Hepatocyte (in vitro differentiated cells): Measurements from ENCODE around the gene KIAA1755. TPM values are rescaled to one million over a fixed set of nuclear protein-coding genes. Genes with fewer than 3 reads are reported as not detected.
"Not testable (repeated sequence)": the region's sequence is repeated elsewhere in the genome, so short reads cannot be mapped to it uniquely, and the experiment has no call there.

Experiments used
- DNase-seq: peaks from one replicate; pipeline ENCODE4 v3.0.0-alpha.2; 2016; ENCODE audit warnings: low spot score
- H2AFZ ChIP-seq: fragments of 200-600 bp; sonication (generic); 2 replicates; pipeline ENCODE4 v1.6.0; 2016; ENCODE audit warnings: antibody characterized with exemption, mild to moderate bottlenecking
- H3K27ac ChIP-seq: fragments of 200-600 bp; sonication (generic); 2 replicates; pipeline ENCODE4 v1.5.1; 2016; ENCODE audit warnings: mild to moderate bottlenecking
- H3K27me3 ChIP-seq: fragments of 200-600 bp; sonication (generic); 2 replicates; pipeline ENCODE4 v1.6.1; 2016
- H3K36me3 ChIP-seq: fragments of 200-600 bp; sonication (generic); replicated peaks from 2 replicates; pipeline ENCODE4 v1.5.1; 2016; ENCODE audit warnings: low read depth; ENCODE audit not compliant: insufficient read depth
- H3K4me1 ChIP-seq: fragments of 200-600 bp; sonication (generic); 2 replicates; pipeline ENCODE4 v1.5.1; 2016; ENCODE audit warnings: mild to moderate bottlenecking, moderate library complexity; ENCODE audit not compliant: insufficient read depth
- H3K4me2 ChIP-seq: fragments of 200-600 bp; sonication (generic); 2 replicates; pipeline ENCODE4 v1.6.0; 2016
- H3K4me3 ChIP-seq: fragments of 200-600 bp; sonication (generic); 2 replicates; pipeline ENCODE4 v1.5.1; 2016; ENCODE audit warnings: mild to moderate bottlenecking
- H3K79me2 ChIP-seq: fragments of 200-600 bp; sonication (generic); 2 replicates; pipeline ENCODE4 v1.6.0; 2017; ENCODE audit warnings: mild to moderate bottlenecking
- H3K9me2 ChIP-seq: fragments of 200-600 bp; sonication (generic); replicated peaks from 2 replicates; pipeline ENCODE4 v1.6.0; 2017; ENCODE audit warnings: mild to moderate bottlenecking; ENCODE audit not compliant: insufficient read depth
- H3K9me3 ChIP-seq: fragments of 200-600 bp; sonication (generic); 2 replicates; pipeline ENCODE4 v1.5.1; 2016; ENCODE audit warnings: low read depth, mild to moderate bottlenecking
- H4K20me1 ChIP-seq: fragments of 200-600 bp; sonication (generic); 2 replicates; pipeline ENCODE4 v1.6.0; 2016; ENCODE audit warnings: mild to moderate bottlenecking; ENCODE audit not compliant: insufficient read depth, poor library complexity, severe bottlenecking
- EZH2 ChIP-seq: fragments of 200-600 bp; sonication (generic); IDR thresholded peaks from 2 replicates; pipeline ENCODE4 v1.6.1; 2016; ENCODE audit warnings: antibody characterized with exemption, mild to moderate bottlenecking, borderline replicate concordance
- EZH2phosphoT487 ChIP-seq: fragments of 200-600 bp; sonication (generic); IDR thresholded peaks from one replicate; pipeline ENCODE4 v1.6.1; 2018; ENCODE audit warnings: antibody characterized with exemption, mild to moderate bottlenecking, low read depth, moderate library complexity; ENCODE audit not compliant: unreplicated experiment, severe bottlenecking
- WGBS: methylation state at CpG from one replicate; pipeline ENCODE4 v1.1.6; 2016; ENCODE audit warnings: low lambda C conversion rate; ENCODE audit errors: missing lambda C conversion rate; 5-methylcytosine and 5-hydroxymethylcytosine counted together
- polyA plus RNA-seq: library from polyadenylated mRNA; unstranded; fragments of >200 nt; fragmentation: Nextera tagmentation; extraction: Ambion mirVana; gene quantifications from 2 replicates; pipeline ENCODE4 v1.2.1, GENCODE V29; 2016
- total RNA-seq: library from RNA; depleted of rRNA; stranded (reverse); fragments of >200 nt; gene quantifications from 2 replicates; pipeline ENCODE4 v1.2.3, GENCODE V29; 2014
- TF ChIP-seq, protein P1 (sequence below): fragments of 200-600 bp; sonication (generic); IDR thresholded peaks from 2 replicates; pipeline ENCODE4 v1.5.1; 2016; ENCODE audit warnings: antibody characterized with exemption, mild to moderate bottlenecking; ENCODE audit not compliant: poor library complexity

The KIAA1755 gene
- total and polyA plus RNA-seq, 2 experiments from 2014 or later, result 1.6 to 3.4 TPM

- H3K79me2 ChIP-seq, result no peaks in the 10 kb centered on the region
- no peaks in the 10 kb centered on the region for H3K27me3 ChIP-seq
- no peak overlapping the region for H3K4me2 ChIP-seq
- no peaks in the 10 kb centered on the region for H3K36me3 ChIP-seq
- no peaks in the 10 kb centered on the region for H4K20me1 ChIP-seq
- 73% methylated on average over 6 of the region's 6 CpGs for WGBS
- no peaks in the 10 kb centered on the region for H3K9me2 ChIP-seq
- no peak overlapping the region for H3K4me3 ChIP-seq
- H3K9me3 ChIP-seq, result no peaks in the 10 kb centered on the region
- DNase-seq, result no peak
- H3K27ac ChIP-seq, result no peak overlapping the region
- TF ChIP-seq EZH2phosphoT487, result no peak
- TF ChIP-seq, protein P1, sequence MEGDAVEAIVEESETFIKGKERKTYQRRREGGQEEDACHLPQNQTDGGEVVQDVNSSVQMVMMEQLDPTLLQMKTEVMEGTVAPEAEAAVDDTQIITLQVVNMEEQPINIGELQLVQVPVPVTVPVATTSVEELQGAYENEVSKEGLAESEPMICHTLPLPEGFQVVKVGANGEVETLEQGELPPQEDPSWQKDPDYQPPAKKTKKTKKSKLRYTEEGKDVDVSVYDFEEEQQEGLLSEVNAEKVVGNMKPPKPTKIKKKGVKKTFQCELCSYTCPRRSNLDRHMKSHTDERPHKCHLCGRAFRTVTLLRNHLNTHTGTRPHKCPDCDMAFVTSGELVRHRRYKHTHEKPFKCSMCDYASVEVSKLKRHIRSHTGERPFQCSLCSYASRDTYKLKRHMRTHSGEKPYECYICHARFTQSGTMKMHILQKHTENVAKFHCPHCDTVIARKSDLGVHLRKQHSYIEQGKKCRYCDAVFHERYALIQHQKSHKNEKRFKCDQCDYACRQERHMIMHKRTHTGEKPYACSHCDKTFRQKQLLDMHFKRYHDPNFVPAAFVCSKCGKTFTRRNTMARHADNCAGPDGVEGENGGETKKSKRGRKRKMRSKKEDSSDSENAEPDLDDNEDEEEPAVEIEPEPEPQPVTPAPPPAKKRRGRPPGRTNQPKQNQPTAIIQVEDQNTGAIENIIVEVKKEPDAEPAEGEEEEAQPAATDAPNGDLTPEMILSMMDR, result no peak
- TF ChIP-seq EZH2, result no peak
- peaks cover 5% of the 10 kb centered on the region for H3K4me1 ChIP-seq
- H2AFZ ChIP-seq, result no peak overlapping the region
Measured at GRCh38 chr20:38250609-38251008, 9.9 kb downstream of the KIAA1755 start.

GRCh38 chr20:38249536-38250310 is 10.8 kb downstream of the KIAA1755 start:
- 94% methylated on average over 8 of the region's 9 CpGs for WGBS

DNA sequence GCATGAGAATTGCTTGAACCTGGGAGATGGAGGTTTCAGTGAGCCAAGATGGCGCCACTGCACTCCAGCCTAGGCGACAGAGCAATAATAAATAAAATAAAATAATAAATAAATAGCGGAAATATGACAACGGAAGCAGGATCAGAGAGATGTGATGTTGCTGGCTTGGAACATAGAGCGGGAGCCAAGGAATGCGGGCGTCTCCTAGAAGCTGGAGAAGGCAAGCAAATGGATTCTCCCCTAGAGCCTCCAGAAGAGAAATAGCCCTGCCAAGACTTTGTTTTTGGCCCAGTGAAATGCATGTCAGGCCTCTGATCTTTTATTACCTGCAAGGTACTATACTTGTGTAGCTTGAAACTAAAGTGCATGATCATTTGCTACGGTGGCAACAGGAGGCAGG is 12.4 kb downstream of the KIAA1755 start:
- Histone ChIP-seq H3K27me3 (no peaks in the 10 kb centered on the region), H3K4me2 (no peak overlapping the region), H4K20me1 (no peaks in the 10 kb centered on the region), H3K4me1 (peaks cover 2% of the 10 kb centered on the region), H3K36me3 (no peaks in the 10 kb centered on the region), H3K79me2 (no peaks in the 10 kb centered on the region), H2AFZ (no peak overlapping the region), H3K9me3 (no peaks in the 10 kb centered on the region), H3K9me2 (no peaks in the 10 kb centered on the region), H3K4me3 (no peak overlapping the region), H3K27ac (no peak overlapping the region)
- no peak for DNase-seq
- 82% methylated on average over 8 of the region's 8 CpGs for WGBS
- TF ChIP-seq EZH2, result no peak
- TF ChIP-seq EZH2phosphoT487, result no peak

More at GRCh38 chr20:38249536-38250310, 10.8 kb downstream of the KIAA1755 start:
- no peak for DNase-seq
- peaks cover 5% of the 10 kb centered on the region for H3K4me1 ChIP-seq
- H3K9me2 ChIP-seq, result no peaks in the 10 kb centered on the region
- TF ChIP-seq EZH2phosphoT487 (no peak), EZH2 (no peak)
- TF ChIP-seq, protein P1, result no peak
- H3K4me2 ChIP-seq, result no peak overlapping the region
- no peaks in the 10 kb centered on the region for H3K27me3 ChIP-seq
- no peak overlapping the region for H2AFZ ChIP-seq
- no peak overlapping the region for H3K4me3 ChIP-seq
- no peak overlapping the region for H3K27ac ChIP-seq
- H3K36me3 ChIP-seq, result no peaks in the 10 kb centered on the region
- H3K9me3 ChIP-seq, result no peaks in the 10 kb centered on the region
- H3K79me2 ChIP-seq, result no peaks in the 10 kb centered on the region
- no peaks in the 10 kb centered on the region for H4K20me1 ChIP-seq

GRCh38 chr20:38247725-38248124 is 12.8 kb downstream of the KIAA1755 start:
- H3K4me2 ChIP-seq, H3K4me3 ChIP-seq, H3K9me3 ChIP-seq, H3K4me1 ChIP-seq, H3K79me2 ChIP-seq, DNase-seq, H3K36me3 ChIP-seq, H3K27me3 ChIP-seq, H3K27ac ChIP-seq, H3K9me2 ChIP-seq, H2AFZ ChIP-seq, H4K20me1 ChIP-seq: not testable (repeated sequence)
- WGBS, result 90% methylated on average over 4 of the region's 4 CpGs
